GM12874 (cell line): ENCODE measurements around the gene MAPK8IP1.

Source experiments
- TF ChIP-seq, protein P1 (sequence below): IDR thresholded peaks from 2 replicates; pipeline ENCODE4 v1.5.1; 2011; ENCODE audit warnings: low read depth, mild to moderate bottlenecking, control low read depth, low read length, moderate library complexity; ENCODE audit not compliant: insufficient read depth

The MAPK8IP1 gene

DNA sequence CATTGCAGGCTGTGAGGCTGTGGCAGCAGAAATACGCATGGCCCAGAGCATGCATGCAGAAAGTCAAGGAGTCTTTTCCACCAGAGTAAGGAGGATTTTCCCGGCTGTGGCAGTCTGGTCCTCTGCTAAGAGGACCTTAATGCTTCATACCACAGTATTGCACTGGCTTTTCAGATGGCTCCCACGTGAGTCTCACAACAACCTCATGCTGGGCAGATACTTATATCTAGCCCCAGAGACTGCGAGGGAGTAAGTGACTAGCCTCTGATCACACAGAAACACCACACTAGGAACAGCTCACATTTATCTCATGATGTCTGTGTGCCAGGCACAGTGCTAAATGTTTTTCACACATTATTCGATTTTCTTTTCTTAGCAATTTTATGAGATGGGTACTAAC is 30.1 kb upstream of the MAPK8IP1 start:
- TF ChIP-seq, protein P1, sequence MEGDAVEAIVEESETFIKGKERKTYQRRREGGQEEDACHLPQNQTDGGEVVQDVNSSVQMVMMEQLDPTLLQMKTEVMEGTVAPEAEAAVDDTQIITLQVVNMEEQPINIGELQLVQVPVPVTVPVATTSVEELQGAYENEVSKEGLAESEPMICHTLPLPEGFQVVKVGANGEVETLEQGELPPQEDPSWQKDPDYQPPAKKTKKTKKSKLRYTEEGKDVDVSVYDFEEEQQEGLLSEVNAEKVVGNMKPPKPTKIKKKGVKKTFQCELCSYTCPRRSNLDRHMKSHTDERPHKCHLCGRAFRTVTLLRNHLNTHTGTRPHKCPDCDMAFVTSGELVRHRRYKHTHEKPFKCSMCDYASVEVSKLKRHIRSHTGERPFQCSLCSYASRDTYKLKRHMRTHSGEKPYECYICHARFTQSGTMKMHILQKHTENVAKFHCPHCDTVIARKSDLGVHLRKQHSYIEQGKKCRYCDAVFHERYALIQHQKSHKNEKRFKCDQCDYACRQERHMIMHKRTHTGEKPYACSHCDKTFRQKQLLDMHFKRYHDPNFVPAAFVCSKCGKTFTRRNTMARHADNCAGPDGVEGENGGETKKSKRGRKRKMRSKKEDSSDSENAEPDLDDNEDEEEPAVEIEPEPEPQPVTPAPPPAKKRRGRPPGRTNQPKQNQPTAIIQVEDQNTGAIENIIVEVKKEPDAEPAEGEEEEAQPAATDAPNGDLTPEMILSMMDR, result no peak

DNA sequence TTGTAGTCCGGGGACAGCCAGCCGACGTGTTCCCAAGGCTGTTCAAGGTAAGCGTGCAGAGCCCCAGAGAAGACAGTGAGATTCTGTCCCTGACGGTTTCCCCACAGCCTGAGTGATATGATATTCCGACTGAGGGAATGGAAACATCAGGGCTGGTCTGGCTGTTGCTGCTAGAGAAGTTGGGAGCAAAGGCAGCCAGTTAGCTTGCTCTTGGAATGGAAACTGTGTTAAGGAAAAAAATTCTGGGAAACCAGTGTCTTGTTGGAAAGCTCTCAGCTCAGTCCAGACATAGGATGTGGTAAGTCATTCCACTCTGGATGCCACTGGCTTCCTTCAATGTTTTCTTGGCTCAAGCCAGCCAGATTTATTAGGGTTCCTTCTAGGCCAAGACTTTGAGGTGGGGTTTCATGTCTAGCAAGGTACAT is 29.4 kb upstream of the MAPK8IP1 start:
- TF ChIP-seq, protein P1, result no peak

DNA sequence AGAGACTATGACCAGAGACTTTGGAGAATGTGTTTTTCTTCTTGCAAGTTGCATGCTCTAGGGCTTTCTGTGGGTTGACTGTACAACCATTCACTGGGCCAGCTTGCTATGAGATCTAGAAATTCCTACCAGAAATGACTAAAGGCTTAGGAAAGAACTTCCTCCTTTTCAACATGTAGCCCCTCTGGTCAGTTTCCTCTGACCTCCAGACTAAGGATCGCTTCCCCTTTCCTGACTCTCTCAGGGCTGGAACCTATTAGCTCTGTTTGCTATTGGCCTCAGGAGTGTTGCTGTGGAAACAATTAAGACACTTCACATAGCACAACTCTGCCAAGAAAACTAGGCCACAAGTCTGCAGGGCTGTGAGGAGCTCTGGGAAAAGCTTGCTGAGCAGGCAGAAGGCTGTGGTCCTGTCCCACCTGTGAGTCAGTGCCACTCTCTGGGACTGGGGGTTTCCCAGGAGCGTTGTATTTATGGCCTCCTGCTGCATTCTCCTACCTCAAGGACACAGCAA is 27.4 kb upstream of the MAPK8IP1 start:
- TF ChIP-seq, protein P1, result no peak

DNA sequence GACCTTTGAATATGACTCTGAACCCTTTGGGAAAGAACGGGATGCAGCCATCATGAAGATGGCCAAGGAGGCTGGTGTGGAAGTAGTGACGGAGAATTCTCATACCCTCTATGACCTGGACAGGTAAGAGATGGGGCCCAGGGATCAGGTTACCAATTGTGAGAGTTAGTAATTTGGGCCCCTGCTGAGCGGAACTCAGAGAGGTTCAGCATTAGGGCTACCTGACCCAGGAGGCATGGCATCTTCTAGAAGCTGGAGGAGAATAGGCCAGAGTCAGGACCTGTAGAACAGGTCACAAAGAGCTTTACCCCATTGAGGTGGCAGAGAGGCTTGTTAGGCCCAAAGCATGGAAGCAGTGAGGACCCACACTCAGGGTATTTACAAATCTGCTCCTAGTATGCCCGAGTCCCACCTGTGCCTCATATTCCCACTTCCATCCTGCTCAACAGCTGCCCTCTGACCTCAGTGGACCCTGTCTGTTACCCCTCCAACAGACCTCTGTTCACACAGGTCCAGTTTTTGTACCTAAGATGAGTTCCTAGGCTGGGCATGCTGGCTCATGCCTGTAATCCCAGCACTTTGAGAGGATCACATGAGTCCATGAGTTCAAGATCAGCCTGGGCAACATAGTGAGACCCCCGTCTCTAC is 26.6 kb upstream of the MAPK8IP1 start:
- TF ChIP-seq, protein P1, result no peak

DNA sequence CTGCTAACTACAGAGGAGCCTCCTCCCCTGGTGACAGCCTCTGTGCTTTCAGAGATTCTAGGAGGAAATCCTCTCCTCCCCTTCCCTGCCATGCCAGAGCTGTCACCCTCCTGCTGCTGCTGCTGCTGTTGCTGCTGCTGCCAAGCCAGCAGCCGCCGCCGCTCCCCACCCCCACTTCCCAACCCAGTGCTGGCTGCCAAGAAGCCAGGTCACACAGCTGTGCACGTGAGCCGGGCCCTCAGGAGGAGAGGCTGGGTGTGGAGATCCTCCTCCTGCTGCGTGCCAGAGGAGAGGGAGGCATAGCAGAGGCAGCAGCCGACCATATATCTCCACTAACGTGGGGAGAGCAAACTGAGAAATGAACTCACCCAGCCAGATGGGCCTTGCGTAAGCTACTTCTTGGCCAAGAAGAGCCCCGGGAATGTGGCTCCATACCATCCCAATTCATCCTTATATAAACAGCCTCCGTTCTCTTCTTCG is 25.8 kb upstream of the MAPK8IP1 start:
- TF ChIP-seq, protein P1, result no peak

DNA sequence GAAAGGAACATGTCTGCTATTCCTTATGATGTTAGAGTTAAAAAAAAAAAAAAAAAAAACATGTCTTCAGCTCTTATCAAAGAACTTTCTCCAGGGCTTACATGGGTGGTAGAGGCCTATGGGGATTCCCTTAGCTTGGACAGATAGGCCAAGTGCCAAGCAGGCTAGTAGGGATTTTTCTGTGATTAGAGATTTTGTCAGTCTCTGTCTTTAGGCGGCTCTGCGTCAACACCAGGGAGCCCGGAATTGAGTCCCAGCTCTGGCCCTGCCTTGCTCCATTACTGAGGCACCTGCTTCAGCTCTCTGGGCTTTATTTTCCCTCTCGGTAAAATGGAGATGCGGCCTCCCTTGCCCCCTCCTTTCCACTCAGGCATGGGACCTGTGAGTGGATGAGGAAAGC is 25.1 kb upstream of the MAPK8IP1 start:
- TF ChIP-seq, protein P1, result no peak

DNA sequence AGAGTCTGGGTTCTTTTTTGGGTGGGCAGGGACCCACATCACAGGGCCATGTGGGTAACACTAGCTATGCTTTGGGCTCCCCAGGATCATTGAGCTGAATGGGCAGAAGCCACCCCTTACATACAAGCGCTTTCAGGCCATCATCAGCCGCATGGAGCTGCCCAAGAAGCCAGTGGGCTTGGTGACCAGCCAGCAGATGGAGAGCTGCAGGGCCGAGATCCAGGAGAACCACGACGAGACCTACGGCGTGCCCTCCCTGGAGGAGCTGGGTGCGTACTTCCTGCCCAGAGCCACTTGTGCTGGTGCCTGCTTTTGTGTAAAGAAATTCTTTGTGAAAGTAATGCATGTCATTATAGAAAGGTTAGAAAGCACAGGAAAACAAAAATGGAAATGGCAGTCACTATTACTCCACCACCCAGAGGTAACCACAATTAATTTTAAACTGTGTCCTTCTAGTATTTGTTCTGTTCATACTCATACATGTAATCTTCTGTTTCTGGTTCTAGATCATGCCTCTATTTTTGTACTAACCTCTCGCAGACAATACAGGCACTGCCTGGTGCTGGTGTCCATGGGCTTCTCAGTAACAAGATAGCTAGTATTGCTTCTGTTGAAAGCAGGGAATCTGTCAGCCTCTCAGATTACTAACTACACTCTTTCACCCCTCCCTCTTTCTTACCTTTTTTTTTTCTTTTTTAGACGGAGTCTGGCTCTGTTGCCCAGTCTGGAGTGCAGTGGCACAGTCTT is 24.5 kb upstream of the MAPK8IP1 start:
- TF ChIP-seq, protein P1, result no peak
